Measurements from ENCODE around the gene BCAR3.

BCAR3 gene

DNA sequence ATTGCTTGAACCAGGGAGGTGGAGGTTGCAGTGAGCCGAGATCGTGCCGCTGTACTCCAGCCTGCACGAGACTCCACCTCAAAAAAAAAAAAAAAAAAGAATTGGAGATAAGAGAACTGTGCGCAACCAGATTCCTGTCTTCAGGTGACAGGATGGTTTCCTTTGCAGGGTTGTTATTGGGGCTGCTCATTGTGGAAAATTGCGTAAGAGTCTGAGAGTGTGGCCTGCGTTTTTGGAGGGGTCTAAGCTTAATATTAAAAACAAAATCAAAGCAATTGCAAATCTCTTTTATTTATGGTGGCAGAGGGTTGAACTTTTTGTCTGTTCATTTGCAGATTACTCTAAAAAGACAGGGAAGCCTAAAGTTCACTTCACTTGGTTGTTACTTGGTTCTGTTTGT is 36.0 kb upstream of the BCAR3 start:
- no peaks in the 10 kb centered on the region for H3K9me3 ChIP-seq (ENCODE audit: insufficient read depth, low read length)
- H3K36me3 ChIP-seq (ENCODE audit: low read length): no peaks in the 10 kb centered on the region
- TF ChIP-seq EZH2phosphoT487 (conservative IDR thresholded peaks at IDR 0.05; ENCODE audit: low read length): no peak
- TF ChIP-seq, protein P1, sequence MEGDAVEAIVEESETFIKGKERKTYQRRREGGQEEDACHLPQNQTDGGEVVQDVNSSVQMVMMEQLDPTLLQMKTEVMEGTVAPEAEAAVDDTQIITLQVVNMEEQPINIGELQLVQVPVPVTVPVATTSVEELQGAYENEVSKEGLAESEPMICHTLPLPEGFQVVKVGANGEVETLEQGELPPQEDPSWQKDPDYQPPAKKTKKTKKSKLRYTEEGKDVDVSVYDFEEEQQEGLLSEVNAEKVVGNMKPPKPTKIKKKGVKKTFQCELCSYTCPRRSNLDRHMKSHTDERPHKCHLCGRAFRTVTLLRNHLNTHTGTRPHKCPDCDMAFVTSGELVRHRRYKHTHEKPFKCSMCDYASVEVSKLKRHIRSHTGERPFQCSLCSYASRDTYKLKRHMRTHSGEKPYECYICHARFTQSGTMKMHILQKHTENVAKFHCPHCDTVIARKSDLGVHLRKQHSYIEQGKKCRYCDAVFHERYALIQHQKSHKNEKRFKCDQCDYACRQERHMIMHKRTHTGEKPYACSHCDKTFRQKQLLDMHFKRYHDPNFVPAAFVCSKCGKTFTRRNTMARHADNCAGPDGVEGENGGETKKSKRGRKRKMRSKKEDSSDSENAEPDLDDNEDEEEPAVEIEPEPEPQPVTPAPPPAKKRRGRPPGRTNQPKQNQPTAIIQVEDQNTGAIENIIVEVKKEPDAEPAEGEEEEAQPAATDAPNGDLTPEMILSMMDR (IDR thresholded peaks at IDR 0.05; ENCODE audit: insufficient read depth, low read length, poor library complexity, severe bottlenecking): no peak
- H2AFZ ChIP-seq (ENCODE audit: low read depth, low read length, severe bottlenecking): no peak overlapping the region
- H3K79me2 ChIP-seq (ENCODE audit: insufficient read depth, low read length): no peaks in the 10 kb centered on the region
- H4K20me1 ChIP-seq (ENCODE audit: low read depth, low read length): no peaks in the 10 kb centered on the region
- no peak overlapping the region for H3K4me3 ChIP-seq (ENCODE audit: insufficient read depth, low read length, poor library complexity, severe bottlenecking)
- no peak overlapping the region for H3K27ac ChIP-seq (ENCODE audit: low read depth, low read length)
- H3F3A ChIP-seq (ENCODE audit: insufficient read depth): no peaks in the 10 kb centered on the region
- no peak overlapping the region for H3K9ac ChIP-seq (ENCODE audit: low read length)
- no peaks in the 10 kb centered on the region for H3K27me3 ChIP-seq (ENCODE audit: low read length)
- no peaks in the 10 kb centered on the region for H3K9me2 ChIP-seq (replicated peaks; ENCODE audit: insufficient read depth, low read length)
- H3K4me2 ChIP-seq (ENCODE audit: low read depth, low read length, poor library complexity, severe bottlenecking): no peak overlapping the region

DNA sequence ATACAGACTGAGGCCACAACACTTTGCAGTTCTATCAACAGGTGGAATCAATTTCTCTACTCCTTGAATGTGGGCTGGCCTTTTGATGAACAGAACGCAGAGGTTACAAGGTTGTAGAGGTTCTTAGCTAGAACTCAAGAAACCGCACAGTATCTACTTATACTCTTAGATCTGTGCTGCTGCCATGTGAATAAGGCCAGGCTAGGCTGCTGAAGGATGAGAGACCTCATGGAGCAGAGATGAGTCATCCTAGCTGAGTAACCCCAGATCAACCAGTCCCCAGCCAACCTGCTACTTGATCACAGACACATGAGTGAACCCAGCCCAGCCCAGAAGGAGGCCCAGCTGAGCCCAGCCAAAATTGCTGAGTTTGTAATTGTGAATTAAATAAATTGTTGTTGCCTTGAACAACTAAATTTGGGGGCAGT is 35.3 kb upstream of the BCAR3 start:
- H3K9me2 ChIP-seq (replicated peaks; ENCODE audit: insufficient read depth, low read length): no peaks in the 10 kb centered on the region
- no peak overlapping the region for H3K4me3 ChIP-seq (ENCODE audit: insufficient read depth, low read length, poor library complexity, severe bottlenecking)
- TF ChIP-seq, protein P1 (IDR thresholded peaks at IDR 0.05; ENCODE audit: insufficient read depth, low read length, poor library complexity, severe bottlenecking): no peak
- no peak for TF ChIP-seq EZH2phosphoT487 (conservative IDR thresholded peaks at IDR 0.05; ENCODE audit: low read length)
- H3K4me2 ChIP-seq (ENCODE audit: low read depth, low read length, poor library complexity, severe bottlenecking): no peak overlapping the region
- no peak overlapping the region for H3K9ac ChIP-seq (ENCODE audit: low read length)
- H3K27ac ChIP-seq (ENCODE audit: low read depth, low read length): no peak overlapping the region
- H3K9me3 ChIP-seq (ENCODE audit: insufficient read depth, low read length): no peaks in the 10 kb centered on the region
- no peaks in the 10 kb centered on the region for H3K36me3 ChIP-seq (ENCODE audit: low read length)
- no peaks in the 10 kb centered on the region for H3K27me3 ChIP-seq (ENCODE audit: low read length)
- H4K20me1 ChIP-seq (ENCODE audit: low read depth, low read length): no peaks in the 10 kb centered on the region
- no peak overlapping the region for H2AFZ ChIP-seq (ENCODE audit: low read depth, low read length, severe bottlenecking)
- H3F3A ChIP-seq (ENCODE audit: insufficient read depth): no peaks in the 10 kb centered on the region
- H3K79me2 ChIP-seq (ENCODE audit: insufficient read depth, low read length): no peaks in the 10 kb centered on the region

- Histone ChIP-seq H2AFZ (ENCODE audit: low read depth, low read length, severe bottlenecking) (no peak overlapping the region), H3K9me3 (ENCODE audit: insufficient read depth, low read length) (no peaks in the 10 kb centered on the region), H3K27ac (ENCODE audit: low read depth, low read length) (no peak overlapping the region), H3K9me2 (replicated peaks; ENCODE audit: insufficient read depth, low read length) (no peaks in the 10 kb centered on the region), H3F3A (ENCODE audit: insufficient read depth) (no peaks in the 10 kb centered on the region), H3K27me3 (ENCODE audit: low read length) (no peaks in the 10 kb centered on the region), H3K9ac (ENCODE audit: low read length) (no peak overlapping the region), H3K4me2 (ENCODE audit: low read depth, low read length, poor library complexity, severe bottlenecking) (no peak overlapping the region), H3K36me3 (ENCODE audit: low read length) (no peaks in the 10 kb centered on the region), H4K20me1 (ENCODE audit: low read depth, low read length) (no peaks in the 10 kb centered on the region), H3K79me2 (ENCODE audit: insufficient read depth, low read length) (no peaks in the 10 kb centered on the region), H3K4me3 (ENCODE audit: insufficient read depth, low read length, poor library complexity, severe bottlenecking) (no peak overlapping the region)
- TF ChIP-seq, protein P1 (IDR thresholded peaks at IDR 0.05; ENCODE audit: insufficient read depth, low read length, poor library complexity, severe bottlenecking): no peak
- TF ChIP-seq EZH2phosphoT487 (conservative IDR thresholded peaks at IDR 0.05; ENCODE audit: low read length): no peak
Observed at GRCh38 chr1:93716163-93716562, 34.5 kb upstream of the BCAR3 start.

Measured in SU-DHL-6 (cell line).